Activated CD4-positive, alpha-beta T cell treated with anti-CD3 and anti-CD28 coated beads for 4 hours (primary cell): Measurements from ENCODE around the gene FCRLB.
A peak's percentile ranks its signal among the peaks of the same experiment; 100 is the strongest.
"Not testable (repeated sequence)": the region's sequence is repeated elsewhere in the genome, so short reads cannot be mapped to it uniquely, and the experiment has no call there.

ENCODE experiments used
- DNase-seq, 2 donors: peaks; one replicate each; pipeline ENCODE4 v3.0.0-alpha.2; 2020

The FCRLB gene

DNA sequence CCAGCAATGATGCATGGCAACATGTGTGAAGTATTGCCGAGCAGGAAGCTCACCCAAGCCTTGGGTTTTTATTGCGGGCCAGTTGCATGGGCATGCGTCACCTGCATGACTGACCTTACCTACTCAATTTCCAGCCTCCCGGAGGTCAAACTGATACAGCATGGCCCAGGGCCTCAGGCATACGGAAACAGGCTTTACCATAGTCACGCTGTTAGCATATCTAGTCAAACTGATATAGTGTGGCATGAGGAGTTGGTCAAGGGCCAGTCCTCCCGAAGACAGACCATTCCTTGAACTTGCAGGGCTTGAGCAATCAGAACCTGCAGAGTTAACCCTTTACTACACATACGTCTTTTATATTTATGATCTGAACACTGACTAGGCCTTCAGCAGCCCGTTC is 21.9 kb downstream of the FCRLB start:
- no peak for DNase-seq

DNA sequence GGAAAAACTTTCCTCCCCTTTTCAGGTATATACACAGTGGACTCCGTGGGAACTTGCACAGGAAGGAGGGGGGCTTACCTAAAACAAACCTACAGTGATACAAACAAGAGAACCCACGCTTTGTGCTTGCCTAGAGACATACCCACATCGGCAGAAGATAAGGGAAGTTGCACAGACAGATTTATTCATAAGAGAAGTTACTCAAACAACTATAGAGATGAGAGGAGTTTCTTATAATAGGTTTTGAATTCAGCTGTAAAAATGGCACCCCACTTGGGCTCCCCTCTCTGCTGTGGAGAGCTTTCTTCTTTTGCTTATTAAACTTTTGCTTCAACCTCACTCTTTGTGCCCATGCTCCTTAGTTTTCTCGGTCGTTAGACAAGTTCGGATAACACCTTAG is 26.5 kb downstream of the FCRLB start:
- no peak for DNase-seq

DNA sequence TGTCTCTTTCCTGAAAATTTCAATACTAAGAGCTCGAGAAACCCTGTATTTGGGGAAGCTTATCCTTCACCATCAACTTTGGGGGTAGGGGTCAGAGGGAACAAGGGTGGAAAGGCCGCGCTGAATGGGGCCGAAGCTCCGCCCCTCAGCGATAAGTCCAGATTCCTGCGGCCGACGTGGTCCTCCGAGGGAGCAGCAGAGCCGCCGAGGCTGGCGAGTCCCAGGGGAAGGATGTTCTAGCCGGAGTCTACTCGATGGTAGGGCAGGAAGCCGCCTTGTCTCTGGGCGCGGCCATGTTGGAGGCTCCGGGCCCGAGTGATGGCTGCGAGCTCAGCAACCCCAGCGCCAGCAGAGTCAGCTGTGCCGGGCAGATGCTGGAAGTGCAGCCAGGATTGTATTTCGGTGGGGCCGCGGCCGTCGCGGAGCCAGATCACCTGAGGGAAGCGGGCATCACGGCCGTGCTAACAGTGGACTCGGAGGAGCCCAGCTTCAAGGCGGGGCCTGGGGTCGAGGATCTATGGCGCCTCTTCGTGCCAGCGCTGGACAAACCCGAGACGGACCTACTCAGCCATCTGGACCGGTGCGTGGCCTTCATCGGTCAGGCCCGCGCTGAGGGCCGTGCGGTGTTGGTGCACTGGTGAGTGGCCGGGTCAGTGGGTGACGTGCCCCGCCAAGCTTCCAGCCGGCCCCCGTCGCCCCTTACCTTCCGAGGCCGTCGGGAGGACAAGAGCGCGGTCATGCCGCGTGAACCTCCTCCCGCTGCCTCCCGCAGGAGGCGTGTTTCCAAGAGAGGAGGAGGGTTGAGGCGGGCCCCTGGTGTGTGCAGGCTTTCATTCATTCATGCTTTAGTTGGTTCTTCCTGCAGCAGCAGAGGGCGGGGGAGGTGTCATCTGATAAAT is 28.4 kb downstream of the FCRLB start, which contains the start of gene DUSP12:
DUSP12 (plus strand) TSS at position 278 of the 899 bp plus-strand sequence; CDS start at position 294, 16 bp downstream.
- peak; percentile 82 to 84 for DNase-seq

DNA sequence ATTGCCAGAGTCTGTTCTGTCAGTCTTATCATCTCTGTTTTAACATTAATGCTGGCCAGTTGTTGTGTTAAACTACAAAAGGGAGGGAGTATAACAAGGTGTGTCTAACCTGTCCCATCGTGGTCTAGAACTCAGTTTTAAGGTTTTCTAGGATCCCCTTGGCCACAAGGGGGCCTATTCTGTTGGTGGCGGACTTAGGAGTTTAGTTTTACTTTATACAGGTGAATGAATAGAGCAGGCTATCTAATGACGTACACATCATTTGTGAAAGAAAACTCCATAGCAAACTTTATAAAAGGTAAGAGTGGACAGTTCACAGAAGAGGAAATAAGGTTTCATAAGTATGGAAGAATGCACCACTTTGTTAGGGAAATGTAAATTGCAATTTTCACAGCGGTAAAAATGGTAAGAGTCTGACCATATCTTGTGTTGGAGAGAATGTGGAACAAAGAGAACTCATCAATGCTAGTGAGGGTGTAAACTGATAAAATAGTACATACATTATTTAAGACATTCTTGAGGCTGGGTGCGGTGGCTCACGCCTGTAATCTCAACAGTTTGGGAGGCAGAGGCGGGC is 42.3 kb downstream of the FCRLB start:
- DNase-seq, result peak; percentile 46 to 59

DNA sequence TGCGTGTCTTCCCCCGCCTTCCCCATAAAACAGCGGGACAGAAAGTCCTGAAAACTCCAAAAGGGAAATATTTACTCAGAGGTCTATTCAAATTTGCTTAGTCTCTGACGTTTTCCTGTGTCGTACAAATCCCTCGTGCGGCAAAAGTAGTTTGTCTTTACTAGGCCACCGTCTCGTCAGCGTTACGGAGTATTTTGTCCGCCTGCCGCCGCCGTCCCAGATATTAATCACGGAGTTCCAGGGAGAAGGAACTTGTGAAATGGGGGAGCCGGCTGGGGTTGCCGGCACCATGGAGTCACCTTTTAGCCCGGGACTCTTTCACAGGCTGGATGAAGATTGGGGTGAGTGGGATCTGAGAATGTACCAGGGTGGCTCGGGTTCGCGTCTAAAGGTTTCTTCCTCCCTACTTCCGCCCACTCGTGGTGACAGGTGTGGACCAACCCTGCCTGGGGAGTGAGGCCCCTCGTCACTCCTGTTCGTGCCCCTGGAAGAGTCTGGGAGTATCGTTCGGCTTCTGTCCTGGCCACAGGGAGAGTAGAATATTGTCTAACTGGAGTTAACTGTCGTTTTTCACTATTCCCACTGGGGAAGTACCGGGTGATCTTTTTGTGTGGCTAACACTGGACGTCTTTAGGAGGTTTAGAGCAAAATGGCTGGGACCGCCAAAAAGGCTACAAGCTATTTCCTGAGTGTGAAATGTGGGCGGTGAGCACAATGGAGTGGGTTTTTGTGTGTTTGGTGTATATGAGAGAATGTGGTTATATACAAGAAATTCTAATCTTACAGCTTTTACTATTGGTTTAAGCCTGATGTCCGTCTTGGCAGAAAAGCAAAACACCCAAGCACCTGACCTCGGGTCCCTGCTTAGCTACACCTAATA is 45.0 kb downstream of the FCRLB start, which contains the start of gene ATF6:
ATF6 (plus strand) TSS at position 219 of the 880 bp plus-strand sequence; CDS start at position 260, 41 bp downstream.
- peak; percentile 77 to 81 for DNase-seq

DNA sequence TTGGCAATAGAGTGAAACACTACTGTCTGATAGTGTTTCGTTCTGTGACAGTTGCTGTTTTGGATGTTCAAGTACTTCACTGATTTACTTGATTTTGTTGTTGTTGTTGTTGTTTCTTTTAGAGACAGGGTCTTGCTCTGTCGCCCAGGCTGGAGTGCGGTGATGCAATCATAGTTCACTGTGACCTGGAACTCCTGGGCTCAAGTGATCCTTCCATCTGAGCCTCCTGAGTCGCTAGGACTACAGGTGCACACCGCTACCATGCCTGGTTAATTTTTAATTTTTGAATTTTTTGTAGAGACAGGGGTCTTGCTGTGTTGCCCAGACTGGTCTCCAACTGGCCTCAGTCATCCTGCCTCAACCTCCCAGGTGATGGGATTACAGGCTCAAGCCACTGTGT is 47.1 kb downstream of the FCRLB start:
- DNase-seq, result no peak

DNA sequence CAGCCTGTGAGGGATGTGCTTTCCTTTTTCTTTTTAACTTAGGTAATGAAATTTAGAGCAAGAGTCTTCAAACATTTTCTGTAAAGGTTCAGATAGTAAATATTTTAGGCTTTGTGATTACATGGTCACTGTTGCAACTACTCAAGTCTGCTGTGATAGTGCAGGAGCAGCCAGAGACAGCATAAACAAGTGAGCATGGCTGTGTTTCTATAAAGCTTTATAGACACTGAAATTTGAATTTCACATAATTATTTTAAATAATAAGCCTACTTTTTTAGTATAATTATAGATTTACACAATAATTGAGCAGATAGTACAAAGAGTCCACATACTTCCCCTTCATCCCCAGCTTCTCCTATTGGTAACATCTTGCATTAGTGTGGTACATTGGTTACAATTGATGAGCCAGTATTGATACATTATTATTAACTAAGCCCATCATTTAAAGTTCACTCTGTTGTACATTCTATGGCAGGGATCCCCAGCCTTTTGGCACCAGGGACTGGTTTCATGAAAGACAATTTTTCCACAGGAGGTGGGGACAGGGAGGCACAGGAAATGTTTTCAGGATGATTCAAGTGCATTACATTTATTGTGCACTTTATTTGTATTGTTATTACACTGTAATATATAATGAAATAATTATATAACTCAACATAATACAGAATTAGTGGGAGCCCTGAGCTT is 47.8 kb downstream of the FCRLB start:
- no peak for DNase-seq

DNA sequence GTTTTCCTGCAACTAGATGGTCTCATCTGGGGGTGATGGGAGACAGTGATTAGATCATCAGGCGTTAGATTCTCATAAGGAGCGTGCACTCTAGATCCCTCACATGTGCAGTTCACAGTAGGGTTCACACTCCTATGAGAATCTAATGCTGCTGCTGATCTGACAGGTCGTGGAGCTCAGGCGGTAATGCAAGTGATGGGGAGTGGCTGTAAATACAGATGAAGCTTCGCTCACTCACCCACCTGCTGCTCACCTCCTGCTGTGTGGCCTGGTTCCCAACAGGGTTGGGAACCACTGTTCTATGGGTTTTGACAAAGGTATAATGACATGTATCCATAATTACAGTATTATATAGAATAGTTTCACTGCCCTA is 48.3 kb downstream of the FCRLB start:
- not testable (repeated sequence) for DNase-seq

DNA sequence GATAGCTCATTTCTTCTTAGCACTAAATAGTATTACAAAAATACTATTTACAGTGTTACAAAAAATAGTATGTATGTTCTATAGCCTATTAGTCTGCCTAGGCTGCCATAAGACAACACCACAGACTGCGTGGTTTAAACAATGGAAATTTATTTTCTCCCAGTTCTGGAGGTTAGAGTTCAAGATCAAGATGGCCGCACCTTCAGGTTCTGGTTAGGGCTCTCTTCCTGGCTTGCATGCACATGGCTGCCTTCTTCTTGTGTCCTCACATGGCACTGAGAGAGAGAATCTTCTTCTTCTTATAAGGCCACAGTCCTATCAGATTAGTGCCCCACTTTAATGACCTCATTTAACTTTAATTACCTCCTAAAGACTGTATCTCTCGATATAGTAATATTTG is 48.9 kb downstream of the FCRLB start:
- no peak for DNase-seq

DNA sequence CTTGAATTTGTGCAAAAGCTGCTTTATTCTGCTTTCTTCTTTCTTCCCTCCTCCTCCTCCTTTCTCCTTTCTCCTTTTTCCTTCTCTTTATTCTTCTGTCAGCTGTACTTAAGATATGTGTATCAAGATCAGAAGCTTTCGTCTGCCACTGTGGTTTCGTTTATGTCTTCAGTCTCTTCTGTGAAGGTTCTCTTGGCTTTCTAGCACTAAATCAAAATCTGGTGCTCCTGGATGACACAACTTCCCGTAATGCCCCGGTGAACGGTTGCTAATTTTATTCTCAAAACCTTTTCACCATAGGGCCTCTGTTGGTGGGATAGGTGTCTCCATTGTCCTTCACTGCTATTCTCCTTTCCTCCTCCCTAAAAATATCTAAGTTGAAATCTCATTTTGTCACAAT is 49.8 kb downstream of the FCRLB start:
- peak in 1 of 2 donors; percentile 10 for DNase-seq

DNA sequence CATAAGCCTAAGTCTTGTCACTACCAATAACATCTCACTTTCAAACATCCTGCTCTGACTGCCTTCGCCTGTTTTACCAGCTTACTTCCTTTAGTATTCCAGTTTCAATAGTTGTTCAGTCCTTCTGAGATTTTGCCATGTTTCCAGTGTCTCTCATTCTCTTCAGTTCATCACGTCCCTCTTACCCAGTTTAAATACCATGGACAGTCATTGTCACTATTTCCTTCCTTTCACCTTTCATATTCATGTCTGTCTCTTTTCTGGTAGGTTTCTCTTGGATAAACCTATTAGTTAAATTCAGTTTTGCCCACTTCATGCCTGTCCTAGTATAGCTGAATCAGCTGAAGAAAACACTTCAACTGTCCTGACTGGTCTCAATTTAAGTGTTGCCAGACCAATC is 50.6 kb downstream of the FCRLB start:
- no peak for DNase-seq

DNA sequence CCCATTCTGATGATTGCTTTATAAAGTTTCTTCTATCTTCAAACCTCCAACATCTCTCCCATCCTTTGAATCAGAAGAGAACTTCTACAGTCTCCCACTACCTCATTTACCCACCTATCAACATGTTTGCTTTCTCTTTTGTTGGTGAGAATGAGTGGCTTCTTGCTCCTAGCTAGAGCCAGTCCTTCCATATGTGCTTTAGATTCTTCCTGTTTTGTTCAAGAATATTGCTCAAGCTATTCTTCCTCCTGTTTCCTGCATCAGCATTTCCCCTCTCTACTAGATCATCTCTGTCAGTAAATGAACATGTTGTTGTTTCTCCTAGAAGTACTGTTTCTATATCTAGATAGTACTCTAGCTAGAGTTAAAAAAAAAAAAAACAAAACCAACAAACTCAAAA is 51.1 kb downstream of the FCRLB start:
- no peak for DNase-seq

DNA sequence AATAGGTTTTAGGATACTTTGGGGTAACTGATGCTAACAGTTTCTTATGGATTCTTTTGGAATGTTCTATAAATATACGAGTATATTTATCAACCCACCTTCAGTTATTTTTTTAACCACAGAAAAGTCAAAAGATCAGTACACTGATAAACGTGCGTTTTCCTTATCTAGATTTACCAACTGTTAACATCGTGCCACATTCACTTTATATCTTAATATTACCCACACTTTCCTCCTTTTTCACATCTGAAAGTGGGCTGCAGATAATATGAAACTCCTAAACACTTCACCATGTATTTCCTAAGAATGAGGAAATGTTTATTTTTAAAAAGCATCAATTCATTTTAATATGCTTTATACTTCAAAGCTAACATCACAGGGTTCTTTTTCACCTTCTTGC is 52.4 kb downstream of the FCRLB start:
- no peak for DNase-seq

DNA sequence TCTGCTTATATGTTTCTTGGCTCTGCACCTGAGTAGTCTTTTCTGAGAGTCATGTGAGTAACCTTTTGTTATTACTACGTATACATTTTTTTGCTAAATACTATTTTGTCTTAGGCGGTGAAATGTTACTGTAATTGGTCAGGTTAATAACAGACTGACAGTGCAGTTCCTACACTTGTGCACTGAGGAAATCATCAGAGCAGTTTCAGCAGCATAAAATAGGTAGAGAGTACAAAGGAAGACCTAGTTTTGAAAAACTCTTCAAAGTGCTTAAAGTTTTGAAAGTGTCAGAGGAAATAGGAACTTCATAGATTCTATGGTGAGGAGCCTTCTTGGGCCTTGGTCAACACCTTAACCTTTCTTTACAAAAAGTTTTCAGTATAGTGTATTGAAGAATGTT is 55.9 kb downstream of the FCRLB start:
- DNase-seq, result no peak
